Measurements from ENCODE around the gene MAL. TPM values are rescaled to one million over a fixed set of nuclear protein-coding genes. Genes with fewer than 3 reads are reported as not detected.

The MAL gene
- total and polyA plus RNA-seq, 2 of the 8 experiments (the other 6 are each of a cell fraction or from before 2014, with no cell fraction given), result not detected

DNA sequence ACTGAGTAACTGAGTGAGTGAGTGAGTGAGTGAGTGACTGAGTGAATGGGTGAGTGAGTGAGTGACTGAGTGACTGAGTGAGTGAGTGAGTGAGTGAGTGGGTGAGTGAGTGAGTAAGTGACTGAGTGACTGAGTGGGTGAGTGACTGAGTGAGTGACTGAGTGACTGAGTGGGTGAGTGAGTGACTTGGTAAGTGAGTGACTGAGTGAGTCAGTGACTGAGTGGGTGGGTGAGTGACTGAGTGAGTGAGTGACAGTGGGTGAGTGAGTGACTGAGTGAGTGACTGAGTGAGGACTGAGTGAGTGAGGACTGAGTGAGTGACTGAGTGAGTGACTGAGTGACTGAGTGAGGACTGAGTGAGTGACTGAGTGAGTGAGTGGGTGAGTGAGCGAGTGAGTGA lies 13.9 kb downstream of the MAL start:
- ChIA-PET CTCF (ENCODE audit: partially characterized antibody) (no interaction called here), POLR2A (ENCODE audit: partially characterized antibody) (no interaction called here)
- Histone ChIP-seq H2BK20ac (ENCODE audit: low read length) (no peak overlapping the region), H3K23me2 (ENCODE audit: low read depth, low read length) (peaks cover 2% of the 10 kb centered on the region; the same call in 1 of the 2 replicates), H2AFZ (ENCODE audit: low read length) (no peak overlapping the region), H3K4me3 (ENCODE audit: extremely low read depth in 1 of 4, insufficient read depth in 2 of 4, low read depth in 3 of 4, low read length in 4 of 4) (no peak overlapping the region), H3K23ac (ENCODE audit: insufficient read length) (no peak overlapping the region), H3K9me3 (ENCODE audit: insufficient read depth in 2 of 2, low read depth in 1 of 2, low read length in 1 of 2) (peaks cover 88 to 92% of the 10 kb centered on the region in 2 experiments), H3K79me1 (ENCODE audit: low read depth, low read length) (no peaks in the 10 kb centered on the region), H4K20me1 (replicated peaks in 1 of 2; ENCODE audit: control insufficient read depth in 1 of 2, insufficient read depth in 2 of 2, low read length in 2 of 2) (no peaks in the 10 kb centered on the region), H3K4me2 (ENCODE audit: insufficient read depth in 1 of 2, low read depth in 2 of 2, low read length in 2 of 2) (no peak overlapping the region), H3K4me1 (replicated peaks in 1 of 4; ENCODE audit: control insufficient read depth in 3 of 4, insufficient read depth in 4 of 4, low read length in 3 of 4) (no peaks in the 10 kb centered on the region; a peak in 1 of 7 replicates), H3K36me3 (ENCODE audit: control insufficient read depth in 2 of 4, insufficient read depth in 4 of 4, low read length in 3 of 4) (no peaks in the 10 kb centered on the region), H4K5ac (ENCODE audit: insufficient read length, low read depth, low read length) (no peak overlapping the region), H3K9ac (replicated peaks in 1 of 4; ENCODE audit: extremely low read depth in 1 of 4, low read depth in 3 of 4, low read length in 3 of 4) (no peak overlapping the region), H3K27me3 (replicated peaks in 1 of 4; ENCODE audit: control insufficient read depth in 3 of 4, extremely low read depth in 1 of 4, insufficient read depth in 3 of 4, low read length in 3 of 4) (no peaks in the 10 kb centered on the region), H4K8ac (ENCODE audit: extremely low read depth, insufficient read depth, low read length) (no peak overlapping the region), H2BK12ac (ENCODE audit: low read depth, low read length) (no peak overlapping the region), H4K91ac (replicated peaks; ENCODE audit: insufficient read length, low read length) (no peak overlapping the region), H2BK5ac (ENCODE audit: low read depth, low read length) (no peak overlapping the region), H3K56ac (replicated peaks; ENCODE audit: insufficient read length, low read depth, low read length) (no peak overlapping the region), H3K79me2 (ENCODE audit: control insufficient read depth in 1 of 2, insufficient read depth in 2 of 2, low read length in 2 of 2) (no peaks in the 10 kb centered on the region), H3K18ac (ENCODE audit: extremely low read depth, low read length) (no peak overlapping the region), H2BK15ac (ENCODE audit: low read length) (no peak overlapping the region), H3K14ac (ENCODE audit: insufficient read length) (no peak overlapping the region), H2AK5ac (ENCODE audit: low read depth, low read length) (no peak overlapping the region; the same call in 1 of the 2 replicates), H2BK120ac (replicated peaks; ENCODE audit: low read depth, low read length) (no peak overlapping the region), H3K27ac (ENCODE audit: low read depth, low read length) (no peak overlapping the region), H3K4ac (replicated peaks; ENCODE audit: insufficient read length, low read depth, low read length) (no peak overlapping the region)
- FAIRE-seq (no peak), DNase-seq (ENCODE audit: low read depth in 1 of 2, low spot score in 2 of 2) (no peak)
- 85% methylated on average over 1 of the region's 1 CpG; no CpG with 5 or more reads in 1 of the 2 experiments for WGBS, 2 experiments (ENCODE audit: extremely low coverage in 1 of 2, insufficient coverage in 1 of 2, insufficient read length in 1 of 2, insufficient replicate concordance in 2 of 2, low coverage in 1 of 2, low lambda C conversion rate in 2 of 2, missing lambda C conversion rate in 1 of 2)
- TF ChIP-seq ASH2L (IDR thresholded peaks at IDR 0.05; ENCODE audit: low read length) (peak; percentile 16), KDM4A (IDR thresholded peaks at IDR 0.05; ENCODE audit: low read depth, low read length, severe bottlenecking) (no peak)

Data from H1 (cell line).